CD4-positive, alpha-beta memory T cell (primary cell): Measurements from ENCODE around the gene ACSM6. TPM values are rescaled to one million over a fixed set of nuclear protein-coding genes. Genes with fewer than 3 reads are reported as not detected.
"Not testable (repeated sequence)": the region's sequence is repeated elsewhere in the genome, so short reads cannot be mapped to it uniquely, and the experiment has no call there.

Experiments used
- CTCF ChIA-PET: fragments of 350-600 bp; sonication (Branson Sonifier 250); formaldehyde crosslinking; loops from one replicate; lab custom pipeline; 2021; ENCODE audit warnings: inconsistent platforms; ENCODE audit not compliant: partially characterized antibody; lab: Charles Lee
- POLR2A ChIA-PET: fragments of 350-600 bp; sonication (Branson Sonifier 250); formaldehyde crosslinking; loops from one replicate; lab custom pipeline; 2021; ENCODE audit not compliant: partially characterized antibody; lab: Charles Lee
- DNase-seq, 5 donors: peaks; one replicate each; pipeline versions ENCODE4 v3.0.0 to v3.0.0-alpha.2; 2020 to 2022; ENCODE audit warnings: mixed read lengths in 1 of 5
- H3K27ac ChIP-seq: one replicate; pipeline ENCODE4 v1.7.0; 2013; ENCODE audit warnings: low read depth, low read length
- H3K27me3 ChIP-seq: 2 replicates; pipeline ENCODE4 v1.7.0; 2013; ENCODE audit warnings: mild to moderate bottlenecking, low read length, moderate library complexity; ENCODE audit not compliant: insufficient read depth
- H3K36me3 ChIP-seq: 2 replicates; pipeline ENCODE4 v1.7.0; 2013; ENCODE audit warnings: mild to moderate bottlenecking, low read length, moderate library complexity; ENCODE audit not compliant: insufficient read depth
- H3K4me1 ChIP-seq: 2 replicates; pipeline ENCODE4 v1.7.0; 2013; ENCODE audit warnings: mild to moderate bottlenecking, low read length, moderate library complexity; ENCODE audit not compliant: insufficient read depth
- H3K4me3 ChIP-seq, 2 donors: one replicate each; pipeline ENCODE4 v1.7.0; 2013; ENCODE audit warnings: low read length in 2 of 2, mild to moderate bottlenecking in 1 of 2
- H3K9me3 ChIP-seq, 2 donors: one replicate each; pipeline ENCODE4 v1.7.0; 2013; ENCODE audit warnings: low read length in 2 of 2, control low read depth in 1 of 2; ENCODE audit not compliant: control insufficient read depth in 1 of 2
- H3K27ac Mint-ChIP-seq, 7 donors: one replicate each; pipeline ENCODE4 v1.8.0; 2020 to 2021; ENCODE audit warnings: mixed read lengths in 7 of 7, mild to moderate bottlenecking in 6 of 7, inconsistent platforms in 3 of 7, moderate library complexity in 3 of 7
- H3K27me3 Mint-ChIP-seq, 2 donors: one replicate each; pipeline ENCODE4 v1.8.0; 2020 to 2021; ENCODE audit warnings: mixed read lengths in 2 of 2
- H3K36me3 Mint-ChIP-seq, 2 donors: one replicate each; pipeline ENCODE4 v1.8.0; 2020 to 2021; ENCODE audit warnings: mixed read lengths in 2 of 2, inconsistent platforms in 1 of 2, mild to moderate bottlenecking in 1 of 2
- H3K4me1 Mint-ChIP-seq, 4 donors: one replicate each; pipeline ENCODE4 v1.8.0; 2020 to 2021; ENCODE audit warnings: mixed read lengths in 4 of 4, mild to moderate bottlenecking in 1 of 4
- H3K4me3 Mint-ChIP-seq, 8 donors: one replicate each; pipeline ENCODE4 v1.8.0; 2020 to 2021; ENCODE audit warnings: mixed read lengths in 8 of 8, mild to moderate bottlenecking in 7 of 8, moderate library complexity in 6 of 8, inconsistent platforms in 3 of 8
- H3K9me3 Mint-ChIP-seq, 8 donors: one replicate each; pipeline ENCODE4 v1.8.0; 2020 to 2021; ENCODE audit warnings: mixed read lengths in 8 of 8, mild to moderate bottlenecking in 5 of 8, inconsistent platforms in 3 of 8, moderate library complexity in 1 of 8
- intact Hi-C: fragments of 100-400 bp; cut with micrococcal nuclease; formaldehyde crosslinking; loops from one replicate; pipeline ENCODE4 v1.15.1; 2023
- polyA plus RNA-seq, 2 donors: library from polyadenylated mRNA; unstranded; fragments of 300-500 nt; fragmentation: Illumina TruSeq; gene quantifications; one replicate each; pipeline ENCODE4 v1.2.3, GENCODE V29; 2021
- total RNA-seq, 2 experiments: library from RNA; stranded (reverse); gene quantifications; one replicate each; pipeline ENCODE4 v1.2.3, GENCODE V29; 2021

ACSM6 gene
- total and polyA plus RNA-seq, 4 experiments from 2014 or later, result not detected

DNA sequence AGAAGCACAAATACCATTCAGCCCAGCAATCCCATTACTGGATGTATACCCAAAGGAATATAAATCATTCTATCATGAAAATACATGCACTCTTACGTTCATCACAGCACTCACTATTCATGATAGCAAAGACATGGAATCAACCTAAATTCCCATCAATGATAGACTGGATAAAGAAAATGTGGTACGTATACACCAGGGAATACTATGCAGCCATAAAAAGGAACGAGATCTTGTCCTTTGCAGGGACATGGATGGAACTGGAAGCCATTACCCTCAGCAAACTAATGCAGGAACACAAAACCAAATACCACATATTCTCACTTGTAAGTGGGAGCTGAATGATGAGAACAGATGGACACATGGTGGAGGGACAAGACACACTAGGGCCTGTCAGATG lies 46.1 kb downstream of the ACSM6 start:
- H3K27ac ChIP-seq, H3K36me3 Mint-ChIP-seq, H3K9me3 Mint-ChIP-seq, DNase-seq, H3K4me3 Mint-ChIP-seq, H3K27me3 ChIP-seq, CTCF ChIA-PET, H3K27me3 Mint-ChIP-seq, H3K4me3 ChIP-seq, H3K9me3 ChIP-seq, POLR2A ChIA-PET, H3K4me1 ChIP-seq, H3K36me3 ChIP-seq, H3K27ac Mint-ChIP-seq: not testable (repeated sequence)
- intact Hi-C loops, result loop anchor here (10.0 kb wide), 1 partner anchor 55 kb away; no protein-coding TSS in a partner anchor
- H3K4me1 Mint-ChIP-seq, result peaks cover 0 to 15% (median 4%) of the 10 kb centered on the region in 4 donors

GRCh38 chr10:95240811-95241210 lies 46.8 kb downstream of the ACSM6 start:
- H3K36me3 ChIP-seq, result no peaks in the 10 kb centered on the region
- intact Hi-C loops, result loop anchor here (10.0 kb wide), 1 partner anchor 56 kb away; no protein-coding TSS in a partner anchor
- H3K4me3 ChIP-seq, result no peak overlapping the region
- no peak overlapping the region for H3K4me3 Mint-ChIP-seq
- peaks cover under 1% of the 10 kb centered on the region for H3K27me3 ChIP-seq
- peaks cover 0 to 12% (median 4%) of the 10 kb centered on the region in 4 donors for H3K4me1 Mint-ChIP-seq
- ChIA-PET POLR2A (no interaction called here), CTCF (no interaction called here)
- DNase-seq, result no peak
- no peaks in the 10 kb centered on the region for H3K36me3 Mint-ChIP-seq
- no peak overlapping the region for H3K27ac Mint-ChIP-seq
- H3K27ac ChIP-seq, result no peak overlapping the region
- H3K9me3 ChIP-seq, result no peaks in the 10 kb centered on the region
- peaks cover 0 to 3% (median 0%) of the 10 kb centered on the region in 8 donors for H3K9me3 Mint-ChIP-seq
- H3K27me3 Mint-ChIP-seq, result peaks cover 0 to 12% of the 10 kb centered on the region in 2 donors
- H3K4me1 ChIP-seq, result no peaks in the 10 kb centered on the region

GRCh38 chr10:95241533-95241932 lies 47.5 kb downstream of the ACSM6 start:
- H3K4me3 ChIP-seq, result no peak overlapping the region
- Mint-ChIP-seq H3K4me1 (peaks cover 0 to 5% (median under 1%) of the 10 kb centered on the region in 4 donors), H3K27ac (no peak overlapping the region), H3K9me3 (peaks cover 0 to 3% (median 0%) of the 10 kb centered on the region in 8 donors), H3K36me3 (no peaks in the 10 kb centered on the region), H3K4me3 (no peak overlapping the region), H3K27me3 (peaks cover 0 to 9% of the 10 kb centered on the region in 2 donors)
- no peak for DNase-seq
- no peaks in the 10 kb centered on the region for H3K36me3 ChIP-seq
- CTCF ChIA-PET, result no interaction called here
- intact Hi-C loops, result loop anchor here (10.0 kb wide), 1 partner anchor 57 kb away; no protein-coding TSS in a partner anchor
- H3K9me3 ChIP-seq, result no peaks in the 10 kb centered on the region
- no peak overlapping the region for H3K27ac ChIP-seq
- peaks cover 5% of the 10 kb centered on the region for H3K27me3 ChIP-seq
- H3K4me1 ChIP-seq, result no peaks in the 10 kb centered on the region
- POLR2A ChIA-PET, result no interaction called here

DNA sequence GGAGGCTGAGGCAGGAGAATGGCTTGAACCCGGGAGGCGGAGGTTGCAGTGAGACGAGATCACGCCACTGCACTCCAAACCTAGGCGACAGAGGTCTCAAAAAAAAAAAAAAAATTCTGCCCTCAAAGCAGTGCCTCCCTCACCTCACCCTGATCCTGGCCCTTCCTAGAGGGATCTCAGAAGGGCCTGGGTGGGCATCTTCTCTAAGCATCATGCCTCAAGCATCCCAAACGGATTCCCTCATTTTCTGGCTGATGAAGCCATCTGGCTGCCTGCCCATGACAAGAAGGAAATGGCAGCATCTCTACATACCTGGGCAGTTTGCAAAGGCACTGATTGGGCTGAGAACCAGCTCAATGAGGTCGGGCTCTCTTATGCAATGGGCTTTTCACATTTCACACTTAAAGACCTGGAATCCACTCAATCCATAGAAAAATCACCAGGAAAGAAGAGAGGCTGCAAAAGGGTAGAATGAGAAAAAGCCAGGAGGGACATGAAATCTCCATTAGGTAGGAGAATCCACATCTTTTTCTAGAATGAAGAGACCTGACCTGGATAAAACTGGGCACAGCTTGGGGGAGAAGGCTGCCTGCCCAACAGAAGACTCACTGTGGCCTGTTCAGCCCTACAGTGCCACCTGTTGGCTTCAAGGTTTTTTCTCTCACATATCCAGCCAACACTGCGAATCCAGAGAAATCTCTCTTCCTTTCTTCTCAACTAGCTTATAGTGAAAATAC lies 48.7 kb downstream of the ACSM6 start:
- ChIA-PET POLR2A (no interaction called here), CTCF (interaction anchor here (0.8 to 7.0 kb wide), 5 partner anchors 17 to 357 kb away, joined by 3 to 73 read pairs (median 3); no protein-coding TSS in a partner anchor)
- H3K27ac ChIP-seq, result no peak overlapping the region
- no peak overlapping the region for H3K4me3 ChIP-seq
- DNase-seq, result no peak
- H3K27me3 ChIP-seq, result peaks cover 5% of the 10 kb centered on the region
- Mint-ChIP-seq H3K4me3 (no peak overlapping the region), H3K27me3 (peaks cover 0 to 9% of the 10 kb centered on the region in 2 donors), H3K27ac (no peak overlapping the region), H3K9me3 (peaks cover 0 to 1% (median 0%) of the 10 kb centered on the region in 8 donors), H3K4me1 (no peaks in the 10 kb centered on the region), H3K36me3 (no peaks in the 10 kb centered on the region)
- intact Hi-C loops, result loop anchor here (10.0 kb wide), 1 partner anchor 58 kb away; no protein-coding TSS in a partner anchor
- H3K9me3 ChIP-seq, result no peaks in the 10 kb centered on the region
- no peaks in the 10 kb centered on the region for H3K36me3 ChIP-seq
- H3K4me1 ChIP-seq, result no peaks in the 10 kb centered on the region

DNA sequence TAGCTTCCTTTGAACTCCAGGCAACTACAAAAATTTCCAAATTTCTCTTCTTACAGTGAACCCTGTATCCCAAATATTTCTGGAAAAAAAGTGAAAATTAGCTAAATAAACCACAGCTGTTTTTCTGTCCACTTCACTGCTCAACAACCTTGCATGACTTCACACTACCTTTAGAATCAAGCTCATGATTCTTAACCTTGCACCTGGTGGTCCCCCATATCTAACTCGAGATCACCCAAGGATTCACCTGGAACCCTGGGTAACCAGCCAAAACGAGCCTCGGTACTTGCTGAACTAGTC lies 49.2 kb downstream of the ACSM6 start:
- no peaks in the 10 kb centered on the region for H3K36me3 Mint-ChIP-seq
- no peak overlapping the region for H3K4me3 Mint-ChIP-seq
- DNase-seq, result no peak
- H3K9me3 Mint-ChIP-seq, result peaks cover 0 to 1% (median 0%) of the 10 kb centered on the region in 8 donors
- H3K4me3 ChIP-seq, result no peak overlapping the region
- H3K4me1 ChIP-seq, result no peaks in the 10 kb centered on the region
- no peak overlapping the region for H3K27ac Mint-ChIP-seq
- H3K36me3 ChIP-seq, result no peaks in the 10 kb centered on the region
- peaks cover 5% of the 10 kb centered on the region for H3K27me3 ChIP-seq
- no peak overlapping the region for H3K27ac ChIP-seq
- peaks cover 0 to 9% of the 10 kb centered on the region in 2 donors for H3K27me3 Mint-ChIP-seq
- no peaks in the 10 kb centered on the region for H3K4me1 Mint-ChIP-seq
- ChIA-PET CTCF (interaction anchor here (0.8 to 7.0 kb wide), 6 partner anchors 9 to 356 kb away, joined by 3 to 73 read pairs (median 3); no protein-coding TSS in a partner anchor), POLR2A (no interaction called here)
- no peaks in the 10 kb centered on the region for H3K9me3 ChIP-seq
- intact Hi-C loops, result loop anchor here (10.0 kb wide), 1 partner anchor 58 kb away; no protein-coding TSS in a partner anchor

GRCh38 chr10:95244152-95244551 lies 50.1 kb downstream of the ACSM6 start:
- no peak for DNase-seq
- no peaks in the 10 kb centered on the region for H3K9me3 ChIP-seq
- no peak overlapping the region for H3K27ac Mint-ChIP-seq
- H3K27me3 Mint-ChIP-seq, result peaks cover 2 to 12% of the 10 kb centered on the region in 2 donors
- intact Hi-C loops, result loop anchor here (10.0 kb wide), 1 partner anchor 59 kb away; no protein-coding TSS in a partner anchor
- no peaks in the 10 kb centered on the region for H3K4me1 ChIP-seq
- no peaks in the 10 kb centered on the region for H3K4me1 Mint-ChIP-seq
- no peak overlapping the region for H3K4me3 Mint-ChIP-seq
- peaks cover 0 to 1% (median 0%) of the 10 kb centered on the region in 8 donors for H3K9me3 Mint-ChIP-seq
- H3K27ac ChIP-seq, result no peak overlapping the region
- ChIA-PET POLR2A (no interaction called here), CTCF (interaction anchor here (0.6 to 7.0 kb wide), 6 partner anchors 10 to 642 kb away, joined by 3 to 73 read pairs (median 3); no protein-coding TSS in a partner anchor)
- H3K36me3 ChIP-seq, result no peaks in the 10 kb centered on the region
- no peaks in the 10 kb centered on the region for H3K36me3 Mint-ChIP-seq
- peaks cover 5% of the 10 kb centered on the region for H3K27me3 ChIP-seq
- no peak overlapping the region for H3K4me3 ChIP-seq

DNA sequence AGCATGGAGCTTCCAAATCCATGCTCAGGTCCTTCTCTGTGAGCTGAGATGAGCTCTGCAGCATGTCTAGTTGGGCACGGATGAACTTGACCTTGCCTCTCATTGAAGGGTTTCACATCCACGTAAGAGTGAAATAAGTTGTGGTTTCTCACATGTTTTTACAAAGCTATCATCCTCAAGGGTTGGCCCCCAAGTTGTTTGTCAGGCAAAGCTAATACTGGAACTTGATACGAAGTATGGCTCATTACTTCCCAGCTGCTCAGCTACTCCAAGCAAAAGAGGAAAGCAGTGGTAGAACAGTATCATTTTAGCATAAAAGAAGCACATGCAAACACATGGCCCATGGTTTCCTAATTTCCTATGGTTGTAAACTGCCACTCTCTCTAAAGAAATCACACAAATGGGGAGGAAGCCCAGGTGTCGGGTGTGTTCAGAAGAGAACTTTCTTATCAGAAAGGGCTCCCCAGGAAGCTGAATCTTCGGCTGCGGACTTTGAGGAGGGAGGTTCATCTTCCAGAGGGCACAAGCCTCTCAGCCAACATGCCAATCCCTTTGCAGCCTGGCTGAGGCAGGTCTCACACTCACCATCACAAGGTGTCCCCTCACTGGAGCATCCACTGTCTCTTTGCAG lies 51.5 kb downstream of the ACSM6 start:
- Mint-ChIP-seq H3K4me3 (no peak overlapping the region), H3K36me3 (no peaks in the 10 kb centered on the region), H3K9me3 (peaks cover 0 to 4% (median 0%) of the 10 kb centered on the region in 8 donors), H3K27ac (no peak overlapping the region), H3K27me3 (peaks cover 5 to 15% of the 10 kb centered on the region in 2 donors), H3K4me1 (no peaks in the 10 kb centered on the region)
- no peaks in the 10 kb centered on the region for H3K9me3 ChIP-seq
- intact Hi-C loops, result loop anchor here (2.0 to 10.0 kb wide), 2 partner anchors 61 to 355 kb away; no protein-coding TSS in a partner anchor
- CTCF ChIA-PET, result interaction anchor here (1.0 to 7.0 kb wide), 7 partner anchors 8 to 118 kb away, joined by 3 to 73 read pairs (median 5); no protein-coding TSS in a partner anchor
- peaks cover 5% of the 10 kb centered on the region for H3K27me3 ChIP-seq
- H3K4me3 ChIP-seq, result no peak overlapping the region
- no peak overlapping the region for H3K27ac ChIP-seq
- no peaks in the 10 kb centered on the region for H3K4me1 ChIP-seq
- no peaks in the 10 kb centered on the region for H3K36me3 ChIP-seq
- DNase-seq, result no peak
- POLR2A ChIA-PET, result no interaction called here
